ENCODE results near the gene THAP3.
"Not testable (repeated sequence)": the region's sequence is repeated elsewhere in the genome, so short reads cannot be mapped to it uniquely, and the experiment has no call there.

THAP3 gene

DNA sequence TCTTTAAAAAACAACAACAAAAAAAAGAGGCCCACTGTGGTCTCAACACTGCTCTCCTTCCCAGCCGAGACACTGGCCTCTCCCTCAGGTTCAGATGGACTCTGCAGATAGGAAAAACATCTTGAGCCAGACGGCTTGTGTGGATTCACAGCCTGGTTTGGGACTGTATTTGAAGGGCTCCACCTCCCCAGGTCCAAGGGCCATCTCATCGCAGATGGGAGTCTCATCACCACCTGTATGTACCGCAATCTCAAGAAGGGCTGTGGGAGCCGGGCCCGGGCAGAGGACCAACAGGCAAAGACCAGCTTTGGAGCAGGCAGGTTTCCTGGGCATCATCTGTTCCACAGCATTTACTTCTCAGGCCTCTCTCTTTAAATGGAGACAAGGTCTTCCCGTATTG, 34.6 kb upstream of the THAP3 start:
- no peak for DNase-seq (ENCODE audit: low read depth, low spot score)

DNA sequence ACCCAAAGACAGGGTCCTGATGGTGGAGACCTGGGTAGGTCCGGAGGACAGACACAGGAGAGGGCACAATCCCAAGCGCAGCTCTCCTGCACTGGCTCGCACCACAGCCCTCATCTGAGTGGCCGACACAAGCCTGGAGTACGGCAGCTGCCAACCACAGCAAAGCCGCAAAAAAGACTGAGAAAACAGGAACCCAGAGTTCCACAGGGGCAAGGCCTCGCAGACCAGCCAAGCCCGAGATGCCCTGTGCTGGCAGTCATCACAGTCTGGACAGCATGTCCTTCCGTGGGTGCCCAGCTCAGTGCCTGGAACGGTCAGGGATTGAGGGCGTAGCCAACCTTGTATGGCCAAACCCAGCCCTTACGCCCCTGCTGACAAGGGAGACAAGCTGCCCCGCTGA, 33.4 kb upstream of the THAP3 start:
- DNase-seq (ENCODE audit: low read depth, low spot score) = no peak

DNA sequence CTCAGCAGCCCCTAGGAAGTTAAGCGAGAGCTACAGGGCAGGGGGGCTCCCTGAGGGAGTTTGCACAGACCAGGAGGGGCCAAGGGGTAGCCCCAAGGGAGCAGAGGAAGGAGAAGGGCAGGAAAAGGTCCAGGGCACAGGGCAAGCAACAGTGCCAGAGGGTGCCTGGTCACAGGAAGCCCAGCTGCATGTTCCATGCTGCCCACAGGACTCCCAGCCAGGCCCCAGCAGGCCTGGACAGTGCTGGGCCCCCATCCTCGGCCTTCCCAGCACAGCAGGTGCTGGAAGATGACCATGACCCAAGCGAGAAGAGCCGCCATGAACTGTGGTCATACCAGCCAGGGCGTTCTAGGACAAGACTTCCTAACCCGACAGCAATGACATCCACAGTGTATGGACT, 33.0 kb upstream of the THAP3 start:
- no peak for DNase-seq (ENCODE audit: low read depth, low spot score)

DNA sequence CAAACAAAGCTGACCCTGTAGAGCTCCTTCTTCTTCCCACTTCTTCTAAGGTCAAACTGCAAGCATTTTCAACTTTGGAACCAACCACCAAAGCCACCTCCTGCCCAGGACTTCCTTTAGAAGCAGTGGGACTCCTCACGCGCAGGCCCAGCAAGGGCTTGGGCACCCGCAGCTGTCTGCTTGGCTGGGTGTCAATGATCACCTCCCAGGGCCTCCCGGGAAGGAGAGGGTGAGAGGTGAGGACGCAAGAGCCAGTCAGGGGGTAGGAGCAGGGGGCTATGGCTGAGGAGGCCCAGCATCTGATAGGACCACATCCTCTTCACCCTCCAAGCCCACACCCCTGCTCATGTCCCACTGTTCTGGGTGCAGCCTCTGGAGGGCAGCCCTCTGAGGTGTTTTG, 32.2 kb upstream of the THAP3 start:
- no peak for DNase-seq (ENCODE audit: low read depth, low spot score)

DNA sequence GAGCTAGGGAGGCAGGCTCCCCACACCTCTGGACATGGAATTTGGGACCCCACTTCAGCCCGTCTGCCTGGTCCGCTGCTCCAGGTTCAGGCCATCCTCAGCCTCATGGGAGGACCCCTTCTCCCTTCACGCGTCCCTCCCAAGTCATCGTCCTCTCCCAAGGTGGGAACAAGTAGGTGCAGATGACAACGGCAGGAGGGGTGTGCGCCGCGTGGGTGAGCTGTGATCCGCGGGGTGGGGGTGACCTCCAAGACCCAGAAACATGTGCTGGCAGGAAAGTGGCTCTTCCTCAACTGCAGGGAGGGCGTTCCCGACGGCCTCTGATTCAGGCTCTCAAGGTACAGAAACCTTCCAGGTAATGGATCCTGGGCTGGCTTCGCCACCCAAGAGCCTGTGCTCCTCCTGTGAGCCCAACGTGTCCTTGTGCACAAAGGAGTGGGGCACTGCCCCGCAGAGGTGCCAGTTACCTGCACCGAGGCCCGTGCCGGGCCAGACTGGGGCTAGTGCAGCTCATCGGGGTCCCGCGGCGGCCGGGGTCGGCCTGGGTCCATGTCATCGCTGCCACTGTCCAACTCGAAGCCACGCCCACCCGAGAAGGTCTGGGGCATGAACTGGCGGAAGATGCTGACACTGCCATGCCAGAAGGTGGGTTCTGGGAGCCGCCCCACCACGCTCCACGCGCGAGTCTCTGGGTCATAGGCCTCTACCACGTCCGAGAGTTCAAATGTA, 31.6 kb upstream of the THAP3 start:
- no peak for DNase-seq (ENCODE audit: low read depth, low spot score)

GRCh38 chr1:6593810-6594209, 30.9 kb upstream of the THAP3 start:
- no peak for DNase-seq (ENCODE audit: low read depth, low spot score)

DNA sequence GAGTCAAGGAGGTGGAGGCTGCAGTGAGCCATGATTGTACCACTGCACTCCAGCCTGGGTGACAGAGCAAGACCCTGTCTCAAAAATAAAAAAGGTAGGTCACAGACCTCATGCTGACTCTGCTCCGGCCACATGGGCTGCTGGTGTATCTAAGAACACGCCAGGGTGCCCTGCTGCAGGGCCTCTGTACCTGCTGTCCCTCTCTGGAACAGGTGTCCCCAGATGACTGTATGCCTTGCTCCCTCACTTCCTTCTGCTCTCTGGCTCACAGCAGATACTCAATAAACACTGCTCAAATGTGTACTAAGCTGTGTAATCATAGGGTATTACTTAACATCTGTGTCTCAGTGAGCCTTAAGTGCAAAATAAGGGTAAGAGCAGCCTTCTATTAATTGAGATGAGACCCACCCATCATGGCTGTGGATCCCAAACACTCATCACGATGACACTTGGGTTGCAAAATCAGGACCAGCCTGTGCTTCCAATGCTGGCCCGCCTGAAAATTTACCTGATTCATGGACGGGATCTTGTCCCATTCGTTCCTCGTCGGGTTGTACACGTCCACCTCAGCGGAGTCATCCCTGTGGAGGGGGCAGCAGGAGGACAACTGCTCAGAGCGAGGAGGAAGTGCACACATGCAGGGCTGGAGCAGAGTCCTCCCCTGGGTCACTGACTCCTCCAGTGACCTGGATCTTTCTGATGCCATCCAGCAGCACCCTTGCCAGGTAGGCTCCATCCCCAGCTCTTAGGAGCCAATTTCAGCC, 29.5 kb upstream of the THAP3 start:
- no peak for DNase-seq (ENCODE audit: low read depth, low spot score)

GRCh38 chr1:6596351-6596750, 28.3 kb upstream of the THAP3 start:
- DNase-seq (ENCODE audit: low read depth, low spot score) = no peak

GRCh38 chr1:6596886-6597776, 27.5 kb upstream of the THAP3 start:
- DNase-seq (ENCODE audit: low read depth, low spot score) = no peak

DNA sequence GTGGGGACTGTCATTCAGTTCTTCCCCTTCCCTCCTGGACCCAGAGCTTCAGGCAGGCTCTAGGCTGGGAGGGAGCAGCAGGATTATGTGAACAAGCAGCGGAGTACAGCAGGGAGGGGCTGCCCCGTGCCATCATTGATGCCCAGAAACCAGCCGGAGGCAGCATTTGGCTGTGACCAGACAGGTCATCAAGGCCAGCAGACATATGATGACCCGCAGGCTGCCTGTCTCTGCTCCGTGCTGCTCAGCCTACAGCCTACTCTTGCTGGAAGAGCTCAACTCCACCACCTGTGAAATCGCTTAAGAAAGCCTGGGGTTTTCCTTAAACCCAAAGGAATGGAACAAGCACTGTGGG, 26.9 kb upstream of the THAP3 start:
- no peak for DNase-seq (ENCODE audit: low read depth, low spot score)

- no peak for DNase-seq (ENCODE audit: low read depth, low spot score)
These were observed 25.3 kb upstream of the THAP3 start for GRCh38 chr1:6599141-6599975.

DNA sequence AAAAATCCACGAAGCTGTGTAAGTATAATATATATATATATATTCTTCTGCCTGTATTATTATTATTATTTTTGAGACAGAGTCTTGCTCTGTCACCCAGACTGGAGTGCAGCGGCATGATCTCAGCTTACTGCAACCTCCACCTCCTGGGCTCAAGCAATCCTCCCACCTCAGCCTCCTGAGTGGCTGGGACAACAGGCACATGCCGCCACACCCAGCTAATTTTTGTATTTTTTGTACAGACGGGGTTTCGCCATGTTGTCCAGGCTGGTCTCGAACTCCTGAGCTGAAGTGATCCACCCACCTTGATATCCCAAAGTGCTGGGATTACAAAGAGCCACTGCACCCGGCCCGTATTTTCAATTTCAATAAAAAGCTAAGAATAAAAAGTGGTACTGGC, 24.7 kb upstream of the THAP3 start:
- DNase-seq (ENCODE audit: low read depth, low spot score) = not testable (repeated sequence)

DNA sequence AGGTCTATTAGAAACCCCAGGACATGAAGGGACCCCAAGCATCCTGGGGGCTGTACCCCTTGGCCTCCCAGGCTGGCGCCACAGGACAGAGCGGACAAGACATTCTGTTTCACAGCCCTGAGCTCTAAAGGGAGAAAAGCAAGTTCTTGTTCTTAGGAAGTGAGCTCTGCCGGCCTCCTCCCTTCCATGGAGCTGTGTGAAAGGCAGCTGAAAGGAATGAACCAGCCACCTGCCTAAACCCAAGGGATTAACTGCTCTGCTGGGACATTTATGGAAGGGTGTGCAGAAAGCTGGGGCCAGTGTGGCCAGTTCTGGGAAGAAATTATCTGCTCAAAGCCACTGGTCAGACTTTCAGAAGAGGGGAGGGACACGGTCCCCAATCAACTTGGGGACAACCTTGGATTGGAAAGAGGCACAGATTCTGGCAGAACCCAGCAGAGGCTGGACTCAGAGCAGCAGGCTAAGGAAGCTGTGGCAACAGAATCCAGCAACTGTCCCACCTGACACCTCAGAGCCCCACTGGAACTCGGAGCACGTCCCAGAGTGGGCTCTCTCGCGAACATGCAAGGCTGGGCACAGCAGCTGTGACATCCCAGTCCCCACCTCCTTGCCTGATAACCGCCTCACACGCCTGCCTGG, 24.1 kb upstream of the THAP3 start:
- DNase-seq (ENCODE audit: low read depth, low spot score) = peak; percentile 45

GRCh38 chr1:6601049-6601922, 23.4 kb upstream of the THAP3 start:
- peak; percentile 91 for DNase-seq (ENCODE audit: low read depth, low spot score)

DNA sequence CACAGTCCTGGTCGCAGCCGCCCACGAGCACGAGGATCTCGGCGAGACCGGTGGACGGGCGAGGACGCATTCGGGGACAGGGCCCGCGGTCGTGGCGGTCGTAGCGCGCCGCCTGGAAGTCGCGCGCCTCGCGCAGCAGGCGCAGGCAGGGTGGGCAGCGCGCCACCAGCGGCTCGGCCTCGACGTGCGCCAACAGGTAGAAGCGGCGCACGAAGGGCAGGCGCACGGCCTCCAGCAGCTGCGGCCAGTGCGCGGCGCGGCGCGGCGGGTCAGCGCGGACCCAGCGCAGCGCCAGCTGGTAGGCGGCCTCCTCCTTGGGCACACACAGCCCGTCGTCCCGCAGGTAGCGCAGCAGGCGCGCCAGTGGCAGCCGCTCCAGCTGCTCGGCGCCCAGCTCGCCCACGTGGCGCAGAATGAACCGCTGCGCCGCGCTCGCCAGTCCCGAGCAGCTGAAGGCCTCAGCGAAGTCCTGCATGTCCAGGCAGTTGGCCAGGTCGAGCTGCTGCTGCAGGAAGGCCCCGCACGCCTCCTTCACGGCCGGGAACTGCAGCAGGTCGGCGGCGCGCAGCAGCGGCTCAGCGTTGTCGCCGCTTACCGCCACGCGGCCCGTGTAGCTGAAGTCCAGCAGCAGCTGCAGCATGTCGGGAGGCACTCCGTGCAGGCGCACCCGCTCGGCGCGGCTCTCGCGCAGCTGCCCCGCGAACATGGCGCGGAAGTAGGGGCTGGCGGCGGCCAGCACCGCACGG, 22.6 kb upstream of the THAP3 start:
- no peak for DNase-seq (ENCODE audit: low read depth, low spot score)

- peak; percentile 97 for DNase-seq (ENCODE audit: low read depth, low spot score)
These were observed 21.9 kb upstream of the THAP3 start, which contains the start of gene KLHL21 for GRCh38 chr1:6602669-6603237. Gene KLHL21, minus strand, starts transcription at chr1:6602869. Its CDS starts 52 bp downstream, at chr1:6602817.

- peak; percentile 88 for DNase-seq (ENCODE audit: low read depth, low spot score)
These were observed 21.3 kb upstream of the THAP3 start for GRCh38 chr1:6603238-6603914.

DNA sequence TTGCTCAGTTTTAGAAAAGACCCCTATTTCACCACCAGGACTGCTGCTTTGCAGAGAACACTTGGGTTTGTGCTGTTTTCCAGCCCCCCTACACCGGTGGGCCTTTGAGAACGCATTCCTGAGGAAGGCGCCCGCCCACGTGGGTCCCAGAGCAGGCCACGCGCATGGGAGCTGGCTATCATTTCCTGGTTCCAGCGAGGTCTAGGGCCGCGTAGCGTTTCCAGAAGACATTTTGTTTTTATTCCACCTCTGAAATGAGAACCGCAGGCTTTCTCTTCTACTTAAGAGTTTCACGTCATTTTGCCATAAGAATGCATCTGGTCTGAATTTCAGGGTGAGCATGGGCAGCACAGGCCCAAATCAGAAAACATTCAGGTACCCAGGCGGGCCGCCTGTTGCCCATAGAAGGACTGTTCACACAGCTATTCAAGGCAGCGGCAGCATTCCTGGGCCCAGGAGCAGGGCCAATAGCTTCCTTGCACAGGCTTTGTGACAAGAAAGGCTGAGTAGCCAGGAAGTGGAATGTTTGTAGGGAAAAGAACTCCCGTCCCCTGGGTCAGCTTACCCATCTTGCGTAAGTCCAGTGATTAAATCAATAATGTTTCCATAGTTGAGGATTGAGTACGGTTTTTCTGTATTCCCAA, 20.6 kb upstream of the THAP3 start:
- peak; percentile 95 for DNase-seq (ENCODE audit: low read depth, low spot score)

Measured in astrocyte of the hippocampus (primary cell).